IMR-90 (cell line): ENCODE data around the gene FAM163B.

Source experiments
- FOS ChIP-seq: fragments of 150-350 bp; IDR thresholded peaks from 2 replicates; pipeline ENCODE4 v1.6.1; 2016; ENCODE audit warnings: low read depth, low read length
- MXI1 ChIP-seq: IDR thresholded peaks from 2 replicates; pipeline ENCODE4 v1.6.1; 2012; ENCODE audit warnings: low read depth, mild to moderate bottlenecking, low read length, moderate library complexity, borderline replicate concordance
- NFE2L2 ChIP-seq: fragments of 150-350 bp; IDR thresholded peaks from 2 replicates; pipeline ENCODE4 v1.6.1; 2016; ENCODE audit warnings: low read depth, mild to moderate bottlenecking, low read length
- POLR2A ChIP-seq: IDR thresholded peaks from 2 replicates; pipeline ENCODE4 v1.6.1; 2012; ENCODE audit warnings: mild to moderate bottlenecking, low read depth, low read length
- RAD21 ChIP-seq: IDR thresholded peaks from 2 replicates; pipeline ENCODE4 v1.6.1; 2012; ENCODE audit warnings: low read length, improper control_type of control experiment
- RFX5 ChIP-seq: IDR thresholded peaks from 2 replicates; pipeline ENCODE4 v1.8.0; 2012; ENCODE audit warnings: low read depth, mild to moderate bottlenecking, low read length, moderate library complexity
- TF ChIP-seq, protein P1 (sequence below): conservative IDR thresholded peaks from 2 replicates; pipeline ENCODE4 v1.5.1; 2012; ENCODE audit warnings: mild to moderate bottlenecking, low read depth, low read length, improper control_type of control experiment

DNA sequence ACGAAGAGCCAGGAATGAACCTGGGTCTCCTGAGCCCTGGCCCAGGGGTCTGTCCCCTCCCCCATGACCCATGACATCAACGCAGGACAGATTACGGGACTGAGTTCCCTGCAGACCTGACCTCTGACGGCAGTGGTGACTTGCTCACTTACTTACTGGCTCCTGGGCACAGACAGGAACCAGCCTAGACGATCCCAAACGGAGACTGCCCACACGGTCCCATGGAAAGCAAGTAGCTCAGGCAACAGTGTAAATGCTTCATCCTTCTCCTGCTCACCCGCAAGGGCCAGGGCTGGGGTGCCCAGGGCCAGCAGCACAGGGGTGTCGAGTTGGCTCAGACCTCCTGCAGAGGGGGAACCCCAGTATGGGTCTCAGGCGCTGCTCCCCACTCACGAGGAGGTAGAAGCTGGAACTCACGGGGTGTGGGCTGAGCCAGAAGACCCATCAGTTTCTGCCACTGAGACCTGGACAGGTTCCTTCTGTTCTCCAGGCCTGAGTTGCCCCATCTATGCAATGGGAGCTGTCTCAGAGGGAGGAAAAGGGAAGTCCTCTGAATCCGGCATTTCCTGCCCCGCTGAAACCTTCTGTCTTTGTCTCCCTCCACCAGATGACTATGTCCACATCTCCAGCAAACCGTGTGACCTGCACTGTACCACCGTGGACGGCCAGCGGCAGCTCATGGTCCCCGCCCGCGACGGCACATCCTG lies 69.0 kb downstream of the FAM163B start:
- TF ChIP-seq, protein P1, sequence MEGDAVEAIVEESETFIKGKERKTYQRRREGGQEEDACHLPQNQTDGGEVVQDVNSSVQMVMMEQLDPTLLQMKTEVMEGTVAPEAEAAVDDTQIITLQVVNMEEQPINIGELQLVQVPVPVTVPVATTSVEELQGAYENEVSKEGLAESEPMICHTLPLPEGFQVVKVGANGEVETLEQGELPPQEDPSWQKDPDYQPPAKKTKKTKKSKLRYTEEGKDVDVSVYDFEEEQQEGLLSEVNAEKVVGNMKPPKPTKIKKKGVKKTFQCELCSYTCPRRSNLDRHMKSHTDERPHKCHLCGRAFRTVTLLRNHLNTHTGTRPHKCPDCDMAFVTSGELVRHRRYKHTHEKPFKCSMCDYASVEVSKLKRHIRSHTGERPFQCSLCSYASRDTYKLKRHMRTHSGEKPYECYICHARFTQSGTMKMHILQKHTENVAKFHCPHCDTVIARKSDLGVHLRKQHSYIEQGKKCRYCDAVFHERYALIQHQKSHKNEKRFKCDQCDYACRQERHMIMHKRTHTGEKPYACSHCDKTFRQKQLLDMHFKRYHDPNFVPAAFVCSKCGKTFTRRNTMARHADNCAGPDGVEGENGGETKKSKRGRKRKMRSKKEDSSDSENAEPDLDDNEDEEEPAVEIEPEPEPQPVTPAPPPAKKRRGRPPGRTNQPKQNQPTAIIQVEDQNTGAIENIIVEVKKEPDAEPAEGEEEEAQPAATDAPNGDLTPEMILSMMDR, result no peak
- TF ChIP-seq POLR2A (no peak), FOS (no peak), RAD21 (no peak), MXI1 (no peak), NFE2L2 (no peak), RFX5 (no peak)
